ENCODE data around the gene ARHGAP26. TPM values are rescaled to one million over a fixed set of nuclear protein-coding genes. Genes with fewer than 3 reads are reported as not detected.

The ARHGAP26 gene
- total and polyA plus RNA-seq, 2 donors: 15.1 to 16.2 TPM

DNA sequence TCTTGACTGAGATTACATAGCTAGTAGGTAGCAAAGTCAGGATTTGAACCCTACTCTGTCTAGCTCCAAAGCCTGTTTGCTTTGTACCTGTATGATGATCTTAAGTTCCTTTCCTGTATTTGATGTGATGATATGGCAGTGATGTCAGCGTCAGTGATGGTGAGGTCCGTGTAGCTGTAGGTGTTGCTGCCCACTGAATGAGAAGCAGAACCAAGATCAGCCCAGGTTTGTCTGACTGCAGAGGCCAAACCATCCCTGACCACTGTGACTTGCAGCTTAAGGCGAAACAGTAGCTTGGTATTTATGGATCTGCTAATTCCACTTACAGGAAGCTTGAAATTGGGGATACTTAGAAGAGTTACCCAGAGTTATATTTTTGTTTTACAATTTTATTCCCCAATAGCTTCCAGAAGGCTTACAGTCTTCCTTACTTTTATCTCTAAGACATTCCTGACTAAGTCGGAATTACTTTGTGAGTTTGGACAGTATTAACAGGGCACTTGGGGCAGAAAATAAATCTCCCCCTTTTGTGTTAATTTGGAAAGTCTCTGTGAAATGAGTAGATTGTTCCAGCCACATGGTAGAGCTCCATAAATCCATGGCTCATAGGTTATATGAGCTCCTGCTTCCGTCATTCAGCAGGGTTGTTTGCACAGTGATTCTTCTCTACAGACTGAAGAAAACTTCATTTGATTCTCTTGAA lies 359.9 kb downstream of the ARHGAP26 start:
- no peak overlapping the region for H3K27ac ChIP-seq (ENCODE audit: low read depth in 1 of 2, low read length in 1 of 2)
- no peak for DNase-seq (ENCODE audit: low read depth in 6 of 9, low spot score in 9 of 9)
- peaks cover 0 to 6% of the 10 kb centered on the region in 2 donors for H3K36me3 ChIP-seq (ENCODE audit: control insufficient read depth in 2 of 2, insufficient read depth in 2 of 2, low read length in 1 of 2)
- no peaks in the 10 kb centered on the region for H3K27me3 ChIP-seq (ENCODE audit: control insufficient read depth in 2 of 2, insufficient read depth in 1 of 2, low read length in 1 of 2)
- H3K4me1 ChIP-seq (ENCODE audit: control insufficient read depth in 2 of 2, insufficient read depth in 2 of 2, low read length in 2 of 2): no peaks in the 10 kb centered on the region
- 98% methylated on average over 5 of the region's 5 CpGs for WGBS
- H3K9me3 ChIP-seq (ENCODE audit: control insufficient read depth in 2 of 2, insufficient read depth in 1 of 2, low read length in 1 of 2): no peaks in the 10 kb centered on the region
- no peak overlapping the region for H3K4me3 ChIP-seq (ENCODE audit: low read length in 2 of 2)

DNA sequence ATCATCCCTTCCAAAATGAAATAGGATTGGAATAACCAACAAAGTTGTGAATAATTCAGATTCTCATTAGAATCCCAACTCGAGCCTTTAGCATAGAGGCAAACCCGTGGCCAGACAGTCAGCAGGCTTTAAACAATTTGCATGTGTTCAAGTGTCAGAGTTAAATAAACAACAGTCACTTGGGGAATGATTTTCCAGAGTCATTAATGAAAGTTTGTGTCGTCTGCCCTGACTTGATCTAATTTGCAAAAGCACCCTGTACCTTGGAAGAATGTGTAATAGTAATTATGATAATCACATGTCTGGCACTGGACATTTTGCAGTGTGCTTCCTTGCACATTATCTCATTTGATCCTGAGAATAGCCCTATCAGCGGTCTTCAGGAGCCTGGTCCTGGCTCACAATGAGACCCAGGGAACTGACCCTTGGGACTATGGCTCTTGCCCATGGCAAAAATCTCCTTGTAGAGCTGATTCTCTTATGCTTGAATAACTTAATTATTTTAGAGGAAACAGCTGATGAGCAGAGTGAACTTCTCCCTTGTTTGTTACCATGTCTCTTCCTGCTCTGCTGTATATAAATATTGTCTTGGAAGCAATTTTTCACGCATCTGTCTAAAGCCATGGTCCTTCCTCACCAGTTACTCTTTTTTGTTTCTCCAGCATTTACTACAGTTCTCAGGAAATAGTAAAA lies 360.6 kb downstream of the ARHGAP26 start:
- WGBS: 98% methylated on average over 5 of the region's 5 CpGs
- H3K4me3 ChIP-seq (ENCODE audit: low read length in 2 of 2): no peak overlapping the region
- H3K27me3 ChIP-seq (ENCODE audit: control insufficient read depth in 2 of 2, insufficient read depth in 1 of 2, low read length in 1 of 2): no peaks in the 10 kb centered on the region
- H3K4me1 ChIP-seq (ENCODE audit: control insufficient read depth in 2 of 2, insufficient read depth in 2 of 2, low read length in 2 of 2): no peaks in the 10 kb centered on the region
- H3K27ac ChIP-seq (ENCODE audit: low read depth in 1 of 2, low read length in 1 of 2): no peak overlapping the region
- no peaks in the 10 kb centered on the region for H3K9me3 ChIP-seq (ENCODE audit: control insufficient read depth in 2 of 2, insufficient read depth in 1 of 2, low read length in 1 of 2)
- H3K36me3 ChIP-seq (ENCODE audit: control insufficient read depth in 2 of 2, insufficient read depth in 2 of 2, low read length in 1 of 2): peaks cover 0 to 6% of the 10 kb centered on the region in 2 donors
- no peak for DNase-seq (ENCODE audit: low read depth in 6 of 9, low spot score in 9 of 9)

DNA sequence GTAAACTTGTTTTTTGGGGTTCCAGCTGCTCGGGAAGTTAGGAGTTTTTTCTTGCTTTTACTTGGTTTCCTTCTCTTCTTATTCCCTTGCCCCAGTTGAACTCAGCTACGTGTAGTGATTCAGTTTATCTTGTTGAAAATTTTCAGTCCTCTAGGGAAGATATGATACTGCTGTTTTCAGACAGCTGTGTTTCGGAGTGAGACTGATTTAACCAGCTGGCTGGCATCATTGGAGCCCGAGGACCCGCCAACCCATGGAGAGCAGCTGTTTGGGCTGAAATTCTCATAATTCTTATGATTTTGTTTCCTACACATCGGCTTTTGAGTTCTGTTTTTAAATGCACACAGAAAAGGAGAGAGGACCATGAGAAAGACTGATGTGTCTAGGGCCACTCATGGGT lies 361.8 kb downstream of the ARHGAP26 start:
- 96% methylated on average over 6 of the region's 6 CpGs for WGBS
- no peak for DNase-seq (ENCODE audit: low read depth in 6 of 9, low spot score in 9 of 9)
- Histone ChIP-seq H3K27ac (ENCODE audit: low read depth in 1 of 2, low read length in 1 of 2) (no peak overlapping the region), H3K9me3 (ENCODE audit: control insufficient read depth in 2 of 2, insufficient read depth in 1 of 2, low read length in 1 of 2) (no peaks in the 10 kb centered on the region), H3K4me3 (ENCODE audit: low read length in 2 of 2) (no peak overlapping the region), H3K36me3 (ENCODE audit: control insufficient read depth in 2 of 2, insufficient read depth in 2 of 2, low read length in 1 of 2) (peaks cover 0 to 6% of the 10 kb centered on the region in 2 donors), H3K4me1 (ENCODE audit: control insufficient read depth in 2 of 2, insufficient read depth in 2 of 2, low read length in 2 of 2) (no peaks in the 10 kb centered on the region), H3K27me3 (ENCODE audit: control insufficient read depth in 2 of 2, insufficient read depth in 1 of 2, low read length in 1 of 2) (no peaks in the 10 kb centered on the region)

DNA sequence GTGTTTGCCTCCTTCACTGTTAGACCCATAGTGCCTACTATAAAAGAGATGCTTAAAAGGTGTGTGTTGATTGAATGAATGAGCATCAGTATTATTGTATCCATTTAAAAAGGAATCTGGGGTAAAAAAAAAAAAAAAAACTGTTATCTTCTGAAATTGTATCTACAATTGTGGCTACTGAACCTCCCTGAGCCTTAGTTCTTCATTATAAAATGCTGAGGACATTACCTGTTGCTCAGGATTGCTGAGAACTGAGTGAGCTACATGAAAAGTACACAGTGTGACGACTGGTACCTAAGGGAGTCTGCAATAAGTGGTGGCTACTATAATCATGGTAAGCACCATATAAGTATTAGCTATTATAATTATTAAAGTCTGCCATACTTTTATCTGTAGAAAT lies 362.6 kb downstream of the ARHGAP26 start:
- H3K27me3 ChIP-seq (ENCODE audit: control insufficient read depth in 2 of 2, insufficient read depth in 1 of 2, low read length in 1 of 2): no peaks in the 10 kb centered on the region
- no peak overlapping the region for H3K4me3 ChIP-seq (ENCODE audit: low read length in 2 of 2)
- no peak overlapping the region for H3K27ac ChIP-seq (ENCODE audit: low read depth in 1 of 2, low read length in 1 of 2)
- no peak for DNase-seq (ENCODE audit: low read depth in 6 of 9, low spot score in 9 of 9)
- peaks cover 0 to 6% of the 10 kb centered on the region in 2 donors for H3K36me3 ChIP-seq (ENCODE audit: control insufficient read depth in 2 of 2, insufficient read depth in 2 of 2, low read length in 1 of 2)
- H3K4me1 ChIP-seq (ENCODE audit: control insufficient read depth in 2 of 2, insufficient read depth in 2 of 2, low read length in 2 of 2): no peaks in the 10 kb centered on the region
- 96% methylated on average over 1 of the region's 1 CpG for WGBS
- no peaks in the 10 kb centered on the region for H3K9me3 ChIP-seq (ENCODE audit: control insufficient read depth in 2 of 2, insufficient read depth in 1 of 2, low read length in 1 of 2)

DNA sequence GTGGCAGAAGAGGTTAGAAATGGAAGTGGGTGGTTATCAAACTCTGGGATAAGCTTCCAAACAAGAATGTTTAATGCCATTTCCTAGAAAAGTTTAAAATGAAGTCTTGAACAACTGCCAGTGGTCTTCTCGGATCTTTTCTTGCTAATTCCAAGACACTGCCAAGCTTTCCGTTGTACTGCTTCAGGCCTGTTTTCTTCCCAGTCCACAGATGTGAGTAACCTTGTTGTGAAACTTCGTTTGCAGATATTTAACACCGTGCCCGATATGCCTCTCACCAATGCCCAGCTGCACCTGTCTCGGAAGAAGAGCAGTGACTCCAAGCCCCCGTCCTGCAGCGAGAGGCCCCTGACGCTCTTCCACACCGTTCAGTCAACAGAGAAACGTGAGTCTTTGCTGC lies 363.5 kb downstream of the ARHGAP26 start:
- Histone ChIP-seq H3K4me1 (ENCODE audit: control insufficient read depth in 2 of 2, insufficient read depth in 2 of 2, low read length in 2 of 2) (no peaks in the 10 kb centered on the region), H3K4me3 (ENCODE audit: low read length in 2 of 2) (no peak overlapping the region), H3K27me3 (ENCODE audit: control insufficient read depth in 2 of 2, insufficient read depth in 1 of 2, low read length in 1 of 2) (no peaks in the 10 kb centered on the region), H3K27ac (ENCODE audit: low read depth in 1 of 2, low read length in 1 of 2) (peak overlapping the region in 1 of 2 donors; percentile 46), H3K9me3 (ENCODE audit: control insufficient read depth in 2 of 2, insufficient read depth in 1 of 2, low read length in 1 of 2) (no peaks in the 10 kb centered on the region), H3K36me3 (ENCODE audit: control insufficient read depth in 2 of 2, insufficient read depth in 2 of 2, low read length in 1 of 2) (peaks cover 0 to 6% of the 10 kb centered on the region in 2 donors)
- WGBS: 92% methylated on average over 11 of the region's 11 CpGs
- DNase-seq (ENCODE audit: low read depth in 6 of 9, low spot score in 9 of 9): no peak

DNA sequence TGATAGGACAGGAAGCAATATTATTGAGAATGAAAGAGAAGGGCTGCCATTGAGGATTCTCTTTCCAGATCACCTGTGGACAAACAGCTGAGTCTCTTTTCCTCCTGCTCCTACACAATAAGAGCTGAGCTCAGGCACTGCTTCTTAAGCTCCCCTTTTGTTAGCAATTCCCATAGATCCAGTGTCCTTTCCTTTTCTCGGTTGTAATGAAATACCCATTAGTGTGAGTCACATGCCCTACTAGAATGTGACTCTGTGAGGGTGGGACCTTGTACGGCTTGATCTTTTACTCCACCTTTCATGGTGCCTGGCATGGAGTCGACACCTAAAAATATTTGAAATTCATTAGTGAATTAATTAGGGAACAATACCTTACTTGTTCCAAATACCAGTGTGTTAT lies 364.1 kb downstream of the ARHGAP26 start:
- no peak for DNase-seq (ENCODE audit: low read depth in 6 of 9, low spot score in 9 of 9)
- no peaks in the 10 kb centered on the region for H3K27me3 ChIP-seq (ENCODE audit: control insufficient read depth in 2 of 2, insufficient read depth in 1 of 2, low read length in 1 of 2)
- 95% methylated on average over 3 of the region's 3 CpGs for WGBS
- peaks cover 0 to 6% of the 10 kb centered on the region in 2 donors for H3K36me3 ChIP-seq (ENCODE audit: control insufficient read depth in 2 of 2, insufficient read depth in 2 of 2, low read length in 1 of 2)
- no peak overlapping the region for H3K4me3 ChIP-seq (ENCODE audit: low read length in 2 of 2)
- no peaks in the 10 kb centered on the region for H3K9me3 ChIP-seq (ENCODE audit: control insufficient read depth in 2 of 2, insufficient read depth in 1 of 2, low read length in 1 of 2)
- no peaks in the 10 kb centered on the region for H3K4me1 ChIP-seq (ENCODE audit: control insufficient read depth in 2 of 2, insufficient read depth in 2 of 2, low read length in 2 of 2)
- H3K27ac ChIP-seq (ENCODE audit: low read depth in 1 of 2, low read length in 1 of 2): peak overlapping the region in 1 of 2 donors; percentile 46

DNA sequence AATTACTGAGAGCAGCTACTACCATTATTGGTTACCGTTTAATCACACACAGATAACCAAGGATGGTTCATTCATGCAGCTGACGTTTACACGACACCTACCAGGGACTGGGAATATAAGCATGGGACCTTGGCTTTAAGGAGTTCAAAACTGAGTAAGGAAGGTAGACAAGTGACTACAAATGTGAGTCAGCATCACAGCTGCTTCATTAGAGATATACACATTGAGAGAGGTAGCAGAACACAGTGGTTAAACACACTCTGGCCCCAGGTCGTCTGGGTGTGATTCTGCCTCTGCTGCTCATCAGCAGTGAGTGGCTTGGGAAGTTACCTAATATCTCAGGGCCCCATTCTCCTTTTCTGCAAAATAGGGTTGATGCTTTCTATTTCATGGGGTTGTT lies 364.7 kb downstream of the ARHGAP26 start:
- WGBS: 99% methylated on average over 4 of the region's 4 CpGs

DNA sequence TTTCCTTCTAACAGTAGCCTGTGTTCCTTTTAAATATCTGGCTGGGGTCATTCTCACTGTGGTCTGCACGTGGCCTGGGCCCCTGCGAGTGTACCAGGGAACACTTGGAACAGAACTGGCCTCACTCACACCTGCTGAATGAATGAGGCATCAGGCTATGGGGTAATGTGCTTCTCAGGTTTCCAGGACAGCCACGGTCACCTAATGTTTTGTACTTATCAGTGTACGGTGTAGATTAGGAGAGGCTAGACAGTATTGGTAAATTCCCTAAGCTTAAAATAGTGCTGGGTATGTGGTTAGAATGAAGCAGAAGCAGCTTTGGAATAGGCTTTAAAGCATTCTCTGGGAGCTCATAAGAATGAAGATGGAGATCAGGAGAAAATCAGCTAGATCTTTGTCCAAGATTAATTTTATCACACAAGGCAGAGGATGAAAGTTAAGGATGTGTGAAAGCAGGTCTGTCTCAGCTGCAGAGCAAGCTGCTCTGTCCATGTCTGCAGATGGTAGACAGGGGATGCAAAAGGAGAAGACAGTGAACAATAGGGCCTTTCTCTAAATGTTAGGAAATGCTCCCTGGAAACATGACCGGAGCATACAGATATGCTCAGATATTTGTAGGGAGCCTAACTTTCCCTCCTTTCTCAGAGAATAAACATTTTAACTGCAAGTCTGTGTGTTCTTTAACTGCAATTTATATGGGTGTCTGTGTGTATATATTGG lies 365.8 kb downstream of the ARHGAP26 start:
- no peak for DNase-seq (ENCODE audit: low read depth in 6 of 9, low spot score in 9 of 9)
- Histone ChIP-seq H3K4me3 (ENCODE audit: low read length in 2 of 2) (no peak overlapping the region), H3K4me1 (ENCODE audit: control insufficient read depth in 2 of 2, insufficient read depth in 2 of 2, low read length in 2 of 2) (no peaks in the 10 kb centered on the region), H3K36me3 (ENCODE audit: control insufficient read depth in 2 of 2, insufficient read depth in 2 of 2, low read length in 1 of 2) (peaks cover 2 to 6% of the 10 kb centered on the region in 2 donors), H3K9me3 (ENCODE audit: control insufficient read depth in 2 of 2, insufficient read depth in 1 of 2, low read length in 1 of 2) (no peaks in the 10 kb centered on the region), H3K27me3 (ENCODE audit: control insufficient read depth in 2 of 2, insufficient read depth in 1 of 2, low read length in 1 of 2) (no peaks in the 10 kb centered on the region), H3K27ac (ENCODE audit: low read depth in 1 of 2, low read length in 1 of 2) (no peak overlapping the region)
- 96% methylated on average over 5 of the region's 5 CpGs for WGBS

More for the DNA sequence above, 364.7 kb downstream of the ARHGAP26 start:
- Histone ChIP-seq H3K27ac (ENCODE audit: low read depth in 1 of 2, low read length in 1 of 2) (peak overlapping the region in 1 of 2 donors; percentile 3), H3K4me1 (ENCODE audit: control insufficient read depth in 2 of 2, insufficient read depth in 2 of 2, low read length in 2 of 2) (no peaks in the 10 kb centered on the region), H3K4me3 (ENCODE audit: low read length in 2 of 2) (no peak overlapping the region), H3K36me3 (ENCODE audit: control insufficient read depth in 2 of 2, insufficient read depth in 2 of 2, low read length in 1 of 2) (peaks cover 2 to 6% of the 10 kb centered on the region in 2 donors), H3K9me3 (ENCODE audit: control insufficient read depth in 2 of 2, insufficient read depth in 1 of 2, low read length in 1 of 2) (no peaks in the 10 kb centered on the region), H3K27me3 (ENCODE audit: control insufficient read depth in 2 of 2, insufficient read depth in 1 of 2, low read length in 1 of 2) (no peaks in the 10 kb centered on the region)
- no peak for DNase-seq (ENCODE audit: low read depth in 6 of 9, low spot score in 9 of 9)

DNA sequence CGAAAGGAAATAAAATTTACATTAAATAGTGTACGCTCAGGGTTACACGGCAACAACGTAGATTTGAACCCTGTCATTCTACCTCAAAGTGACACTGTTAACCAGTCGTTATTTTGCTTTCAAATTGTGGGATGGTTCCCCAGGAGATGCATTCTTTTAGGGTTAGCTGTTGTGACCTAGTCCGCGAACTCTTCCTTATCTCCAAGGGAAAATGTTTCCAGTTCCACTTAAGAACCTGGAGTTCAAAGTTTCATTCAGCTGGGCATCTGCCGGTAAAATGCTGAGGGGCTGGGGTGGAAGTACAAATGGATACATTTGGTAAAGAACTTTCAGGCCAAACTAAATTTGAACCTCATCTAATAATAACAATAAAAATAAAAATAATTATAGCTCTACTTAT lies 368.7 kb downstream of the ARHGAP26 start:
- Histone ChIP-seq H3K4me1 (ENCODE audit: control insufficient read depth in 2 of 2, insufficient read depth in 2 of 2, low read length in 2 of 2) (no peaks in the 10 kb centered on the region), H3K27me3 (ENCODE audit: control insufficient read depth in 2 of 2, insufficient read depth in 1 of 2, low read length in 1 of 2) (no peaks in the 10 kb centered on the region), H3K36me3 (ENCODE audit: control insufficient read depth in 2 of 2, insufficient read depth in 2 of 2, low read length in 1 of 2) (peaks cover 2 to 5% of the 10 kb centered on the region in 2 donors), H3K9me3 (ENCODE audit: control insufficient read depth in 2 of 2, insufficient read depth in 1 of 2, low read length in 1 of 2) (no peaks in the 10 kb centered on the region), H3K27ac (ENCODE audit: low read depth in 1 of 2, low read length in 1 of 2) (no peak overlapping the region), H3K4me3 (ENCODE audit: low read length in 2 of 2) (no peak overlapping the region)
- 86% methylated on average over 8 of the region's 8 CpGs for WGBS
- DNase-seq (ENCODE audit: low read depth in 6 of 9, low spot score in 9 of 9): no peak
